KMS-11 (cell line): ENCODE data around the gene NLRC5.

Experiments used
- H2AFZ ChIP-seq: fragments of 200-600 bp; sonication (generic); 2 replicates; pipeline ENCODE4 v1.6.1; 2016; ENCODE audit warnings: antibody characterized with exemption, mixed run types, low read depth
- H3K27ac ChIP-seq: fragments of 200-600 bp; sonication (generic); 2 replicates; pipeline ENCODE4 v1.6.1; 2016; ENCODE audit warnings: mild to moderate bottlenecking, mixed run types
- H3K27me3 ChIP-seq: fragments of 200-600 bp; sonication (generic); 2 replicates; pipeline ENCODE4 v1.6.1; 2017; ENCODE audit warnings: mild to moderate bottlenecking, low read depth, mixed run types, moderate library complexity; ENCODE audit not compliant: insufficient read depth
- H3K36me3 ChIP-seq: fragments of 200-600 bp; sonication (generic); 2 replicates; pipeline ENCODE4 v1.6.1; 2017; ENCODE audit warnings: mild to moderate bottlenecking, mixed run types; ENCODE audit not compliant: insufficient read depth
- H3K4me1 ChIP-seq: fragments of 200-600 bp; sonication (generic); 2 replicates; pipeline ENCODE4 v1.6.1; 2016; ENCODE audit warnings: mild to moderate bottlenecking, low read depth, mixed run types; ENCODE audit not compliant: poor library complexity, severe bottlenecking
- H3K4me2 ChIP-seq: fragments of 200-600 bp; sonication (generic); 2 replicates; pipeline ENCODE4 v1.7.0; 2016; ENCODE audit warnings: mild to moderate bottlenecking, mixed run types
- H3K4me3 ChIP-seq: fragments of 200-600 bp; sonication (generic); IDR thresholded peaks from 2 replicates; pipeline ENCODE4 v1.6.1; 2017; ENCODE audit warnings: low read depth, low read length, mixed read lengths; ENCODE audit not compliant: insufficient read depth
- H3K79me2 ChIP-seq: fragments of 200-600 bp; sonication (generic); 2 replicates; pipeline ENCODE4 v1.6.1; 2016; ENCODE audit warnings: low read depth, mixed run types; ENCODE audit not compliant: insufficient read depth
- H3K9ac ChIP-seq: fragments of 200-600 bp; sonication (generic); 2 replicates; pipeline ENCODE4 v1.6.1; 2016; ENCODE audit warnings: mild to moderate bottlenecking, mixed run types
- H4K20me1 ChIP-seq: fragments of 200-600 bp; sonication (generic); 2 replicates; pipeline ENCODE4 v1.6.1; 2016; ENCODE audit warnings: mild to moderate bottlenecking, mixed run types; ENCODE audit not compliant: insufficient read depth
- CTCF ChIP-seq: fragments of 200-600 bp; sonication (generic); conservative IDR thresholded peaks from 2 replicates; pipeline ENCODE4 v1.6.1; 2017; ENCODE audit warnings: low read depth, mild to moderate bottlenecking, antibody characterized with exemption, low read length, moderate library complexity, mixed read lengths

Gene NLRC5

GRCh38 chr16:56946767-56947603, 42.4 kb upstream of the NLRC5 start:
- no peak overlapping the region; the same call in 1 of the 2 replicates for H3K9ac ChIP-seq
- TF ChIP-seq CTCF: no peak
- peaks cover 3% of the 10 kb centered on the region; the same call in 1 of the 2 replicates for H3K36me3 ChIP-seq
- no peaks in the 10 kb centered on the region for H3K27me3 ChIP-seq
- H3K4me2 ChIP-seq: peak overlapping the region; percentile 43; the same call in 1 of the 2 replicates
- peak overlapping the region; percentile 97 for H3K27ac ChIP-seq
- peaks cover 4% of the 10 kb centered on the region for H3K79me2 ChIP-seq
- no peak overlapping the region for H2AFZ ChIP-seq
- H3K4me1 ChIP-seq: peaks cover 92% of the 10 kb centered on the region
- no peak overlapping the region for H3K4me3 ChIP-seq
- H4K20me1 ChIP-seq: no peaks in the 10 kb centered on the region

- Histone ChIP-seq H3K36me3 (no peaks in the 10 kb centered on the region; the same call in 1 of the 2 replicates), H3K27me3 (no peaks in the 10 kb centered on the region), H3K4me3 (no peak overlapping the region), H3K4me1 (peaks cover 86% of the 10 kb centered on the region), H3K4me2 (no peak overlapping the region), H3K79me2 (no peaks in the 10 kb centered on the region; the same call in 1 of the 2 replicates), H4K20me1 (no peaks in the 10 kb centered on the region), H3K27ac (peak overlapping the region; percentile 97), H2AFZ (no peak overlapping the region), H3K9ac (no peak overlapping the region)
- TF ChIP-seq CTCF: no peak
These were observed 41.8 kb upstream of the NLRC5 start for GRCh38 chr16:56947604-56947995.

- TF ChIP-seq CTCF: no peak
- Histone ChIP-seq H3K27ac (no peak overlapping the region), H3K79me2 (no peaks in the 10 kb centered on the region), H3K27me3 (no peaks in the 10 kb centered on the region), H3K4me2 (no peak overlapping the region), H2AFZ (no peak overlapping the region), H3K36me3 (no peaks in the 10 kb centered on the region; the same call in 1 of the 2 replicates), H3K4me3 (no peak overlapping the region), H3K9ac (no peak overlapping the region), H3K4me1 (peaks cover 80% of the 10 kb centered on the region), H4K20me1 (no peaks in the 10 kb centered on the region)
These were observed 41.1 kb upstream of the NLRC5 start for GRCh38 chr16:56948234-56948633.

GRCh38 chr16:56950051-56950450, 39.3 kb upstream of the NLRC5 start:
- H3K27me3 ChIP-seq: no peaks in the 10 kb centered on the region
- peaks cover 62% of the 10 kb centered on the region for H3K4me1 ChIP-seq
- H3K79me2 ChIP-seq: no peaks in the 10 kb centered on the region
- TF ChIP-seq CTCF: no peak
- no peak overlapping the region for H3K9ac ChIP-seq
- H3K4me3 ChIP-seq: no peak overlapping the region
- H3K27ac ChIP-seq: no peak overlapping the region; the same call in 1 of the 2 replicates
- no peak overlapping the region for H3K4me2 ChIP-seq
- no peaks in the 10 kb centered on the region for H3K36me3 ChIP-seq
- no peaks in the 10 kb centered on the region for H4K20me1 ChIP-seq
- no peak overlapping the region for H2AFZ ChIP-seq
